ENCODE data around the gene USB1.
A peak's percentile ranks its signal among the peaks of the same experiment; 100 is the strongest.

The USB1 gene

GRCh38 chr16:57969451-57970123 is 31.6 kb upstream of the USB1 start:
- no peak for DNase-seq (ENCODE audit: low read depth)
- H3K4me3 ChIP-seq (ENCODE audit: low read length), result no peak overlapping the region
- TF ChIP-seq CTCF (IDR thresholded peaks at IDR 0.05; ENCODE audit: insufficient read depth, low read depth, low read length, missing control alignments), result no peak

GRCh38 chr16:57970319-57970718 is 30.9 kb upstream of the USB1 start:
- no peak for DNase-seq (ENCODE audit: low read depth)
- H3K4me3 ChIP-seq (ENCODE audit: low read length), result no peak overlapping the region
- TF ChIP-seq CTCF (IDR thresholded peaks at IDR 0.05; ENCODE audit: insufficient read depth, low read depth, low read length, missing control alignments), result no peak

GRCh38 chr16:57970970-57971369 is 30.2 kb upstream of the USB1 start, which contains the start of gene CNGB1:
CNGB1 (minus strand) TSS chr16:57971128; CDS start chr16:57967286, 3,842 bp downstream.
- DNase-seq (ENCODE audit: low read depth), result no peak
- no peak for TF ChIP-seq CTCF (IDR thresholded peaks at IDR 0.05; ENCODE audit: insufficient read depth, low read depth, low read length, missing control alignments)
- no peak within 1 kb of the TSS for H3K4me3 ChIP-seq (ENCODE audit: low read length)

- no peak for TF ChIP-seq CTCF (IDR thresholded peaks at IDR 0.05; ENCODE audit: insufficient read depth, low read depth, low read length, missing control alignments)
- H3K4me3 ChIP-seq (ENCODE audit: low read length), result no peak overlapping the region
- no peak for DNase-seq (ENCODE audit: low read depth)
Observed at GRCh38 chr16:57971848-57972247, 29.4 kb upstream of the USB1 start.

GRCh38 chr16:57972306-57972705 is 28.9 kb upstream of the USB1 start:
- DNase-seq (ENCODE audit: low read depth), result no peak
- no peak overlapping the region for H3K4me3 ChIP-seq (ENCODE audit: low read length)
- no peak for TF ChIP-seq CTCF (IDR thresholded peaks at IDR 0.05; ENCODE audit: insufficient read depth, low read depth, low read length, missing control alignments)

GRCh38 chr16:57976331-57976796 is 24.8 kb upstream of the USB1 start:
- peak; percentile 54 for DNase-seq (ENCODE audit: low read depth)
- no peak for TF ChIP-seq CTCF (IDR thresholded peaks at IDR 0.05; ENCODE audit: insufficient read depth, low read depth, low read length, missing control alignments)
- no peak overlapping the region for H3K4me3 ChIP-seq (ENCODE audit: low read length)

Measured in epithelial cell of esophagus (primary cell).